LNCAP (cell line): Measurements from ENCODE around the gene SLC23A2.

Experiments used
- CTCF ChIP-seq: fragments of 450-650 bp; IDR thresholded peaks from 2 replicates; pipeline ENCODE4 v1.5.1; 2017; ENCODE audit warnings: mild to moderate bottlenecking

The SLC23A2 gene

DNA sequence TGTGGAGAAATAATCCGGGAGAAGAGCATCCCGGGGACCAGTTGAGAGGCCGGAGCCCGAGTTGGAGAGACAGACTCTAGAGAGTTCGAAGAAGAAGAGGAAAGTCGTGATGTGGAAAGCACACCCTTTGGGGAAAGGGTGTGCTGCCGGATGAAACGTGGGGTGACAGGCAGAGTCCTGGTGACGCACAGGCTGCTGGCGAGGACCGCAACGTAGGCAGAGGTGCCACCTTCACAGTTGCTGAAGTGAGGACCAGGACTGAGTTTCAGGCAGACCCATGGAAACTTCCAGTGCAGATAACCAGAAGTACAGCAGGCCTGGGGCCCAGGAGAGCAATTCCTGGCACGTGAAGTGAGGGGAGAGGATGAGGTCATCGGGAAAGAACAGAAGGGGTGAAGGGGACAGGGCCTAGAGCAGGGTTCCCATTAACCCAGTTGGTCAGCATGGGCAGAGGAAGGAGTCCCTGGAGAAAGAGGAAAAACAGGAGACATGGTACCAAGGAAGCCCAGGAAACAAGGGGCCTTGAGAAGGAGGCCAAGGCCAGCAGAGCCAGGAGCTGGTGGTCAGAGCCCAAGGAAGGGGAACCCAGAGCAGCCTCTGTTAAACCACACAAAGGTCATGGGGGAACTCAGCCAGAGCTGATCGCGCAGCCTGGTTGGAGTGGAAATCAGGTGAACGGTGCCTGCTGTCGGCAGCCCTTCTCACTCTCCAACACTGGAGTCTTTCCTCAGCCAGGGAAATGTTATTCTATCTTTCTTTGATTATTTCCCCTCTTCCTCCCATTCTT lies 195.5 kb downstream of the SLC23A2 start:
- no peak for TF ChIP-seq CTCF

GRCh38 chr20:4802527-4802926 lies 198.8 kb downstream of the SLC23A2 start:
- TF ChIP-seq CTCF, result no peak
